GM12878 (cell line): ENCODE results near the gene PLEKHM3. TPM values are rescaled to one million over a fixed set of nuclear protein-coding genes. Genes with fewer than 3 reads are reported as not detected.

Experiments
- ATAC-seq: fragments of 200-7000 bp; cut with Tn5 transposase; 3 replicates; pipeline ENCODE4 v1.9.1; 2020; ENCODE audit warnings: mild to moderate bottlenecking, moderate library complexity
- BruUV-seq: library from RNA; stranded (reverse); fragments of 400-500 nt; replicated peaks from 2 replicates; lab custom pipeline; 2021; lab: Mats Ljungman, UMichigan
- CTCF ChIA-PET: fragments of 300-600 bp; sonication (Branson Sonifier 250); formaldehyde crosslinking; extraction: SDS; loops from one replicate; lab custom pipeline; 2021; ENCODE audit warnings: inconsistent platforms; lab: Yijun Ruan, JAX
- POLR2A ChIA-PET: fragments of 350-600 bp; formaldehyde crosslinking; extraction: SDS; loops from one replicate; lab custom pipeline; 2021; ENCODE audit warnings: inconsistent platforms; lab: Charles Lee
- RAD21 ChIA-PET: fragments of 300-600 bp; sonication (Branson Sonifier 250); formaldehyde crosslinking; loops from one replicate; lab custom pipeline; 2023; ENCODE audit warnings: antibody characterized with exemption; ENCODE audit not compliant: unreplicated experiment; lab: Charles Lee
- SMC1A ChIA-PET: fragments of 300-600 bp; sonication (Branson Sonifier 250); formaldehyde crosslinking; loops from one replicate; lab custom pipeline; 2023; ENCODE audit not compliant: unreplicated experiment, uncharacterized antibody; lab: Charles Lee
- DNase-seq: peaks from one replicate; pipeline ENCODE4 v3.0.0-alpha.2; 2011; ENCODE audit warnings: low read depth, low spot score
- FAIRE-seq: peaks from 3 replicates; lab custom pipeline; 2011; peaks lifted over from hg19 to GRCh38; lab: Jason Lieb, UNC
- H2AFZ ChIP-seq: 2 replicates; pipeline ENCODE4 v1.6.0; 2011; ENCODE audit warnings: low read depth, low read length, control low read depth; ENCODE audit not compliant: control insufficient read depth
- H3K27ac ChIP-seq: 2 replicates; pipeline ENCODE4 v1.5.1; 2011; ENCODE audit warnings: control low read depth; ENCODE audit not compliant: control insufficient read depth, insufficient read depth
- H3K27me3 ChIP-seq, 2 experiments: replicated peaks in 1 of 2; 2 replicates each; pipeline versions ENCODE4 v1.6.0 to v1.6.1; 2011; ENCODE audit warnings: low read length in 1 of 2; ENCODE audit not compliant: control insufficient read depth in 2 of 2, insufficient read depth in 2 of 2
- H3K36me3 ChIP-seq, 2 experiments: 2 replicates each; pipeline ENCODE4 v1.5.1; 2011; ENCODE audit warnings: low read length in 1 of 2; ENCODE audit not compliant: control insufficient read depth in 2 of 2, insufficient read depth in 2 of 2
- H3K4me1 ChIP-seq: 2 replicates; pipeline ENCODE4 v1.6.1; 2011; ENCODE audit warnings: mild to moderate bottlenecking, low read length, moderate library complexity, mixed read lengths; ENCODE audit not compliant: control insufficient read depth, insufficient read depth
- H3K4me2 ChIP-seq: 2 replicates; pipeline ENCODE4 v1.6.0; 2011; ENCODE audit warnings: control low read depth; ENCODE audit not compliant: control insufficient read depth, insufficient read depth
- H3K4me3 ChIP-seq: fragments of 200-600 bp; sonication (generic); 2 replicates; pipeline ENCODE4 v1.5.1; 2016
- H3K79me2 ChIP-seq: 2 replicates; pipeline ENCODE4 v1.6.0; 2011; ENCODE audit warnings: low read length; ENCODE audit not compliant: control insufficient read depth, insufficient read depth
- H3K9ac ChIP-seq: 2 replicates; pipeline ENCODE4 v1.8.0; 2011; ENCODE audit warnings: low read length, control low read depth, mixed read lengths; ENCODE audit not compliant: control insufficient read depth, insufficient read depth
- H3K9me3 ChIP-seq: replicated peaks from 3 replicates; pipeline ENCODE4 v1.5.1; 2011; ENCODE audit warnings: mild to moderate bottlenecking, low read length; ENCODE audit not compliant: control insufficient read depth, insufficient read depth
- H4K20me1 ChIP-seq: 2 replicates; pipeline ENCODE4 v1.6.0; 2011; ENCODE audit not compliant: control insufficient read depth, insufficient read depth
- ASH2L ChIP-seq: fragments of 300-600, 200-600 bp; sonication (generic); IDR thresholded peaks from 2 replicates; pipeline ENCODE4 v1.6.1; 2017; ENCODE audit warnings: low read depth, mild to moderate bottlenecking, borderline replicate concordance
- BACH1 ChIP-seq: fragments of 450-650 bp; IDR thresholded peaks from 2 replicates; pipeline ENCODE4 v1.6.1; 2017; ENCODE audit warnings: mild to moderate bottlenecking, borderline replicate concordance
- E2F8 ChIP-seq: fragments of 450-650 bp; IDR thresholded peaks from 2 replicates; pipeline ENCODE4 v1.6.1; 2018; ENCODE audit warnings: mild to moderate bottlenecking, low read depth, moderate library complexity; ENCODE audit not compliant: partially characterized antibody
- FOS ChIP-seq: IDR thresholded peaks from 3 replicates; pipeline ENCODE4 v1.6.1; 2011; ENCODE audit warnings: borderline replicate concordance; ENCODE audit not compliant: insufficient read length; ENCODE audit errors: extremely low read depth
- FOXK2 ChIP-seq: fragments of 450-650 bp; IDR thresholded peaks from 2 replicates; pipeline ENCODE4 v1.6.1; 2017; ENCODE audit warnings: mild to moderate bottlenecking, moderate library complexity
- HCFC1 ChIP-seq: fragments of 150-350 bp; IDR thresholded peaks from 2 replicates; pipeline ENCODE4 v1.6.1; 2014; ENCODE audit warnings: low read length
- LARP7 ChIP-seq: fragments of 450-650 bp; IDR thresholded peaks from 2 replicates; pipeline ENCODE4 v1.6.1; 2017; ENCODE audit warnings: mild to moderate bottlenecking
- MAX ChIP-seq: IDR thresholded peaks from 2 replicates; pipeline ENCODE4 v1.6.1; 2012; ENCODE audit warnings: low read depth, low read length, improper control_type of control experiment
- NFYA ChIP-seq: IDR thresholded peaks from 2 replicates; pipeline ENCODE4 v1.6.1; 2011; ENCODE audit warnings: low read depth, mild to moderate bottlenecking, low read length, improper control_type of control experiment, borderline replicate concordance
- NR2C2 ChIP-seq: IDR thresholded peaks from 2 replicates; pipeline ENCODE4 v1.6.1; 2011; ENCODE audit warnings: borderline replicate concordance, low read depth; ENCODE audit not compliant: control insufficient read depth, insufficient read length
- POLR2A ChIP-seq: IDR thresholded peaks from 2 replicates; pipeline ENCODE4 v1.6.1; 2011; ENCODE audit warnings: low read depth, mild to moderate bottlenecking, low read length
- SIN3A ChIP-seq: IDR thresholded peaks from 2 replicates; pipeline ENCODE4 v1.6.1; 2012; ENCODE audit warnings: low read depth, low read length, improper control_type of control experiment
- STAT1 ChIP-seq: fragments of 450-650 bp; conservative IDR thresholded peaks from 2 replicates; pipeline ENCODE4 v1.6.1; 2014; ENCODE audit warnings: antibody characterized with exemption, mild to moderate bottlenecking
- TAF1 ChIP-seq: IDR thresholded peaks from 2 replicates; pipeline ENCODE4 v1.6.1; 2011; ENCODE audit warnings: mild to moderate bottlenecking, low read depth, low read length, borderline replicate concordance
- TARDBP ChIP-seq: IDR thresholded peaks from 2 replicates; pipeline ENCODE4 v1.6.1; 2016; ENCODE audit warnings: borderline replicate concordance
- TBL1XR1 ChIP-seq: IDR thresholded peaks from 2 replicates; pipeline ENCODE4 v1.6.1; 2012; ENCODE audit warnings: low read depth, low read length, improper control_type of control experiment
- YY1 ChIP-seq: IDR thresholded peaks from 2 replicates; pipeline ENCODE4 v1.6.1; 2011; ENCODE audit warnings: low read depth, mild to moderate bottlenecking, low read length
- ZBTB11 ChIP-seq: fragments of 450-650 bp; formaldehyde crosslinking; IDR thresholded peaks from 2 replicates; pipeline ENCODE4 v1.5.0; 2022; ENCODE audit warnings: mild to moderate bottlenecking, missing genetic modification characterization
- ZNF217 ChIP-seq: fragments of 450-650 bp; IDR thresholded peaks from 2 replicates; pipeline ENCODE4 v1.6.1; 2017; ENCODE audit warnings: antibody characterized with exemption, mild to moderate bottlenecking
- ZNF622 ChIP-seq: fragments of 450-650 bp; IDR thresholded peaks from 2 replicates; pipeline ENCODE4 v1.6.1; 2017; ENCODE audit warnings: mild to moderate bottlenecking, inconsistent platforms
- WGBS: methylation state at CpG from one replicate; pipeline ENCODE4 v1.1.6; 2016; ENCODE audit warnings: low lambda C conversion rate; ENCODE audit not compliant: insufficient replicate concordance, insufficient coverage; ENCODE audit errors: missing lambda C conversion rate; 5-methylcytosine and 5-hydroxymethylcytosine counted together
- in situ Hi-C: fragments of 300-500 bp; cut with MboI; formaldehyde crosslinking; loops from 9 replicates; pipeline ENCODE4 v1.14.3; 2018; ENCODE audit warnings: mixed read lengths
- intact Hi-C: fragments of 100-400 bp; cut with micrococcal nuclease; formaldehyde crosslinking; loops from one replicate; pipeline ENCODE4 v1.14.2; 2022; ENCODE audit not compliant: unreplicated experiment
- polyA plus RNA-seq, 11 experiments: library from polyadenylated mRNA; depleted of rRNA in 4 of 11; unstranded in 6 of 11; stranded (reverse) in 5 of 11; fragments of >200 nt; fragmentation: Nextera tagmentation in 4 of 11; fragmentation: Illumina TruSeq in 1 of 11; extraction: Ambion mirVana in 4 of 11; extraction: Trizol in 1 of 11; gene quantifications; 1 replicate in 1 of 11; 2 replicates in 10 of 11; pipeline versions ENCODE4 v1.2.1 to v1.2.3, GENCODE V29; 2011 to 2016; ENCODE audit warnings: inconsistent platforms in 2 of 11, missing spikeins in 2 of 11, low read depth in 1 of 11
- total RNA-seq, 4 experiments: library from RNA; depleted of rRNA in 3 of 4; stranded (reverse); fragments of >200 nt in 3 of 4; fragmentation: Illumina TruSeq in 1 of 4; extraction: Trizol in 1 of 4; gene quantifications; 2 replicates each; pipeline versions ENCODE4 v1.2.1 to v1.2.3, GENCODE V29; 2013 to 2021

PLEKHM3 gene
- total and polyA plus RNA-seq, 10 of the 15 experiments (the other 5 are each of a cell fraction or from before 2014, with no cell fraction given): 1.4 to 5.6 (median 3.0) TPM

GRCh38 chr2:207938886-207939285 is 86.4 kb downstream of the PLEKHM3 start:
- BruUV-seq: no TSS peak
- no peaks in the 10 kb centered on the region for H4K20me1 ChIP-seq
- 97% methylated on average over 4 of the region's 4 CpGs for WGBS
- no peak overlapping the region for H3K4me2 ChIP-seq
- ChIA-PET POLR2A (interaction anchor here (0.5 to 1.0 kb wide), 2 partner anchors 9 to 166 kb away, joined by 3 to 4 read pairs; no protein-coding TSS in a partner anchor), SMC1A (interaction anchor here (0.6 to 1.7 kb wide), 3 partner anchors 32 to 1614 kb away, joined by 3 to 7 read pairs (median 3); no protein-coding TSS in a partner anchor), CTCF (interaction anchor here (0.6 to 1.0 kb wide), 3 partner anchors 12 to 236 kb away, joined by 3 read pairs; no protein-coding TSS in a partner anchor), RAD21 (no interaction called here)
- no peak for ATAC-seq
- H3K36me3 ChIP-seq: no peaks in the 10 kb centered on the region
- no peaks in the 10 kb centered on the region for H3K79me2 ChIP-seq
- no peak overlapping the region for H3K9ac ChIP-seq
- no peaks in the 10 kb centered on the region for H3K27me3 ChIP-seq
- FAIRE-seq: no peak
- no peak for TF ChIP-seq LARP7
- no peak for TF ChIP-seq STAT1
- TF ChIP-seq SIN3A: no peak
- TF ChIP-seq HCFC1: no peak
- no peak for TF ChIP-seq ZNF217
- no peak for TF ChIP-seq ZBTB11 (CRISPR knock-in tag)
- no peak for TF ChIP-seq TAF1
- no peak for TF ChIP-seq MAX
- TF ChIP-seq FOS: no peak
- TF ChIP-seq TBL1XR1: no peak
- TF ChIP-seq ASH2L: no peak
- TF ChIP-seq TARDBP: no peak
- no peak for TF ChIP-seq E2F8
- no peak for TF ChIP-seq POLR2A
- TF ChIP-seq NFYA: no peak
- no peak for TF ChIP-seq FOXK2
- no peak for TF ChIP-seq YY1
- TF ChIP-seq ZNF622: no peak
- no peak for TF ChIP-seq BACH1
- TF ChIP-seq NR2C2: no peak
- intact Hi-C loops: no loop called here
- no peaks in the 10 kb centered on the region for H3K9me3 ChIP-seq
- no peak overlapping the region for H3K27ac ChIP-seq
- in situ Hi-C loops: no loop called here
- no peak for DNase-seq
- H3K4me1 ChIP-seq: no peaks in the 10 kb centered on the region
- H3K4me3 ChIP-seq: no peak overlapping the region
- H2AFZ ChIP-seq: no peak overlapping the region
